MM.1S (cell line): ENCODE data around the gene MMS22L.

ENCODE experiments used
- DNase-seq: peaks from one replicate; pipeline ENCODE4 v3.0.0-alpha.2; 2015
- H2AFZ ChIP-seq: fragments of 300-600 bp; sonication (generic); 2 replicates; pipeline ENCODE4 v1.6.0; 2016; ENCODE audit warnings: antibody characterized with exemption, low read length
- H3F3A ChIP-seq: fragments of 300-600 bp; sonication (generic); 2 replicates; pipeline ENCODE4 v1.6.1; 2016; ENCODE audit warnings: mild to moderate bottlenecking, antibody characterized with exemption, low read length, moderate library complexity, mixed read lengths; ENCODE audit not compliant: insufficient read depth
- H3K27ac ChIP-seq: fragments of 300-600 bp; sonication (generic); 2 replicates; pipeline ENCODE4 v1.5.1; 2016; ENCODE audit warnings: mild to moderate bottlenecking, low read length
- H3K27me3 ChIP-seq: fragments of 300-600 bp; sonication (generic); replicated peaks from 2 replicates; pipeline ENCODE4 v1.6.0; 2016; ENCODE audit warnings: low read length; ENCODE audit not compliant: insufficient read depth
- H3K36me3 ChIP-seq: fragments of 300-600 bp; sonication (generic); replicated peaks from 2 replicates; pipeline ENCODE4 v1.6.1; 2016; ENCODE audit warnings: mild to moderate bottlenecking, low read length, mixed read lengths; ENCODE audit not compliant: insufficient read depth
- H3K4me1 ChIP-seq: fragments of 300-600 bp; sonication (generic); 2 replicates; pipeline ENCODE4 v1.6.1; 2016; ENCODE audit warnings: low read length, mixed read lengths
- H3K4me2 ChIP-seq: fragments of 300-600 bp; sonication (generic); 2 replicates; pipeline ENCODE4 v1.6.0; 2016; ENCODE audit warnings: low read depth, low read length
- H3K4me3 ChIP-seq: fragments of 300-600 bp; sonication (generic); 2 replicates; pipeline ENCODE4 v1.5.1; 2016; ENCODE audit warnings: low read length, mixed read lengths
- H3K79me2 ChIP-seq: fragments of 300-600 bp; sonication (generic); 2 replicates; pipeline ENCODE4 v1.6.1; 2016; ENCODE audit warnings: mixed run types, low read length, mixed read lengths
- H3K9ac ChIP-seq: fragments of 300-600 bp; sonication (generic); 2 replicates; pipeline ENCODE4 v1.6.1; 2016; ENCODE audit warnings: low read length, mixed read lengths
- H3K9me2 ChIP-seq: fragments of 300-600 bp; sonication (generic); replicated peaks from 2 replicates; pipeline ENCODE4 v1.6.1; 2016; ENCODE audit warnings: mild to moderate bottlenecking, low read length, mixed read lengths; ENCODE audit not compliant: insufficient read depth
- H3K9me3 ChIP-seq: fragments of 300-600 bp; sonication (generic); replicated peaks from 2 replicates; pipeline ENCODE4 v1.6.1; 2016; ENCODE audit warnings: mild to moderate bottlenecking, low read length, mixed read lengths; ENCODE audit not compliant: insufficient read depth
- H4K20me1 ChIP-seq: fragments of 300-600 bp; sonication (generic); 2 replicates; pipeline ENCODE4 v1.6.1; 2016; ENCODE audit warnings: mild to moderate bottlenecking, low read length, moderate library complexity, mixed read lengths; ENCODE audit not compliant: insufficient read depth
- CTCF ChIP-seq: fragments of 300-600 bp; sonication (generic); IDR thresholded peaks from 2 replicates; pipeline ENCODE4 v1.5.1; 2016; ENCODE audit warnings: antibody characterized with exemption, low read length, mixed read lengths
- EZH2 ChIP-seq: fragments of 300-600 bp; sonication (generic); optimal IDR thresholded peaks from 2 replicates; pipeline ENCODE3; 2017; ENCODE audit warnings: low read depth, mild to moderate bottlenecking, antibody characterized with exemption, low read length, mixed read lengths
- EZH2phosphoT487 ChIP-seq: fragments of 300-600 bp; sonication (generic); IDR thresholded peaks from 2 replicates; pipeline ENCODE4 v1.6.1; 2018; ENCODE audit warnings: antibody characterized with exemption, low read length

The MMS22L gene

DNA sequence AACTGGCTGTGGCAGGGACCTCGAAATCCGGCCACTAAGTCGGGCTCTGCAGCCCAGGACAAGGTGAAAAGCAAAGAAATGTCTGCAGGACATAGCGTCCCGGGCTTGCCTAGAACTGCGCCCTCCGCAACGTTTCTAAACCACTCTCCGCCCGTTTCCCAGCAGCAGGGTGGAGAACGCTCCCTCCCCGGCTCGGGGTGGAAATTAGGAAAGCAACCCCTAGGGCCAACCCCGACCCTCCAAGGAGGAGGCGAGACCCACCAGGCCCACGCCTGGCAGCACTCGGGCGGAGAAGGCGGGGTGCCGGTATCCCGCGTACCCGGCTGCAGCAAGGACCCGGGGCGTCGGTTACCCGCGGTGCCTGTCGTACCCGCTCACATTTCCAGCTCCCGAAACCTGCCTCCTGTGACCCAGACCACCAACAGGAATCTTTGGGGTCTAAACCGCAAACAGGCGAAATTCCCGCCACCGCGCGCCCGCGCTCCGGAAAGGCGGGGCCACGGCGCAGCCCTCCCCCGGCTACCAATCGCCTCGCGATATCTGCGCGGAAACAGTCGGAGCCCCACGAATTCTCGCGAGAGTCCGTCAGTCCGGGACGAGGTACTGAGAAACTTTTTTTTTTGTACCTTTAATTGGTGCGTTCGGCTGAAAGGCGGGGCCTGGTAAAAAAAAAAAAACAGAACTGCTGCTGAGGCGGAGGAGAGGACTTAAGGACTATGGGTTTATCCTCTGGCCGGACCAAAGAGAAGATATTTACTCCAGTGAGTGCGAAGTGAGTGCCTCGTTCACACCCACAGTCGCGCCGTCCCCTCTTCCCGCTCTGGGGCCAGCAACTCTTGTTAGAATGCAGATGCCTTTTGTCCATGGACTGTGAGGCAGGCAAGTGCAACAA, at the start of gene MMS22L:
MMS22L (minus strand) TSS at position 491 of the 892 bp plus-strand sequence. CDS start 739 bp downstream, outside the sequence.
- H3K4me1 ChIP-seq: peaks cover 8% of the 10 kb centered on the region; the same call in 1 of the 2 replicates
- peak within 1 kb of the TSS; percentile 99 for H2AFZ ChIP-seq
- peak; percentile 97 for DNase-seq
- H3K27ac ChIP-seq: peak within 1 kb of the TSS; percentile 72
- H3K4me3 ChIP-seq: peak within 1 kb of the TSS; percentile 98
- peak within 1 kb of the TSS; percentile 92 for H3K4me2 ChIP-seq
- TF ChIP-seq EZH2 (no peak), CTCF (no peak)
- H4K20me1 ChIP-seq: no peaks in the 10 kb centered on the region
- peaks cover 41% of the 10 kb centered on the region for H3K79me2 ChIP-seq
- H3K9ac ChIP-seq: peak within 1 kb of the TSS; percentile 97
- no peaks in the 10 kb centered on the region for H3K9me3 ChIP-seq
- H3K9me2 ChIP-seq: no peaks in the 10 kb centered on the region
- peaks cover 4% of the 10 kb centered on the region for H3F3A ChIP-seq
- no peaks in the 10 kb centered on the region; the same call in 1 of the 2 replicates for H3K36me3 ChIP-seq
- H3K27me3 ChIP-seq: no peaks in the 10 kb centered on the region

GRCh38 chr6:97322811-97323210, 39.8 kb upstream of the MMS22L start:
- no peak overlapping the region for H2AFZ ChIP-seq

DNA sequence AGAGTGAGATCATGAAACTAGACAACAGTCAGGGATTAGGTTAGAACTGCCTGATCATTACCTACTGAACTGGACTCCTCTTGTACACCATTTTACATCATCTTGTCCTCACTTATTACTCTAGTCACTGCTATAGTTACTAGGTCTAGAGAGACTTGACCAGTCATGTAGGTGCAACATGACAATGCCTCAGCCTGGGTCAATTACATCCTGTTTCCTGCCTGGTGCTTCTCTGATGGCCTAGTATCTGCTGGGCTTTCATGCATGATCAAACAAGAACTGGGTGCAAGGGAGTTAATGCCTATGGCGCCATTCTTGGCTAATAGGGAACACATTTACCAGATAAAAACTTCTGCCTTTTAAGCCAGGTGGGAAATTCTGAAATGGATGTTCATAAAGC, 39.2 kb upstream of the MMS22L start:
- Histone ChIP-seq H3K27me3 (no peaks in the 10 kb centered on the region), H3K9me2 (no peaks in the 10 kb centered on the region), H3K4me2 (no peak overlapping the region), H3K4me3 (no peak overlapping the region), H3K79me2 (no peaks in the 10 kb centered on the region), H3K9me3 (no peaks in the 10 kb centered on the region), H2AFZ (no peak overlapping the region), H3F3A (no peaks in the 10 kb centered on the region), H3K27ac (no peak overlapping the region), H3K36me3 (no peaks in the 10 kb centered on the region), H3K4me1 (no peaks in the 10 kb centered on the region), H4K20me1 (no peaks in the 10 kb centered on the region), H3K9ac (no peak overlapping the region)
- DNase-seq: no peak
- TF ChIP-seq EZH2 (no peak), EZH2phosphoT487 (no peak), CTCF (no peak)

More at GRCh38 chr6:97322811-97323210, 39.8 kb upstream of the MMS22L start:
- H3K4me1 ChIP-seq: no peaks in the 10 kb centered on the region
- H3K9ac ChIP-seq: no peak overlapping the region
- no peak for DNase-seq
- no peaks in the 10 kb centered on the region for H3K9me2 ChIP-seq
- H3K4me2 ChIP-seq: no peak overlapping the region
- no peaks in the 10 kb centered on the region for H3K79me2 ChIP-seq
- no peaks in the 10 kb centered on the region for H3K36me3 ChIP-seq
- H3K9me3 ChIP-seq: no peaks in the 10 kb centered on the region
- H3K4me3 ChIP-seq: no peak overlapping the region
- H4K20me1 ChIP-seq: no peaks in the 10 kb centered on the region
- no peak overlapping the region for H3K27ac ChIP-seq
- no peaks in the 10 kb centered on the region for H3K27me3 ChIP-seq
- no peaks in the 10 kb centered on the region for H3F3A ChIP-seq
- TF ChIP-seq EZH2phosphoT487 (no peak), CTCF (no peak), EZH2 (no peak)
